ENCODE measurements around the gene POLR1A.

- TF ChIP-seq CTCF (IDR thresholded peaks at IDR 0.05), result no peak
- TF ChIP-seq POLR2A (IDR thresholded peaks at IDR 0.05), result no peak
- TF ChIP-seq POLR2AphosphoS5 (IDR thresholded peaks at IDR 0.05), result no peak
Observed at GRCh38 chr2:86066007-86066578, 39.6 kb downstream of the POLR1A start.
